Hepatocyte (in vitro differentiated cells): ENCODE results near the gene FBXO33. TPM values are rescaled to one million over a fixed set of nuclear protein-coding genes. Genes with fewer than 3 reads are reported as not detected.

Experiments
- DNase-seq: peaks from one replicate; pipeline ENCODE4 v3.0.0-alpha.2; 2016; ENCODE audit warnings: low spot score
- H2AFZ ChIP-seq: fragments of 200-600 bp; sonication (generic); 2 replicates; pipeline ENCODE4 v1.6.0; 2016; ENCODE audit warnings: antibody characterized with exemption, mild to moderate bottlenecking
- H3K27ac ChIP-seq: fragments of 200-600 bp; sonication (generic); 2 replicates; pipeline ENCODE4 v1.5.1; 2016; ENCODE audit warnings: mild to moderate bottlenecking
- H3K27me3 ChIP-seq: fragments of 200-600 bp; sonication (generic); 2 replicates; pipeline ENCODE4 v1.6.1; 2016
- H3K36me3 ChIP-seq: fragments of 200-600 bp; sonication (generic); replicated peaks from 2 replicates; pipeline ENCODE4 v1.5.1; 2016; ENCODE audit warnings: low read depth; ENCODE audit not compliant: insufficient read depth
- H3K4me1 ChIP-seq: fragments of 200-600 bp; sonication (generic); 2 replicates; pipeline ENCODE4 v1.5.1; 2016; ENCODE audit warnings: mild to moderate bottlenecking, moderate library complexity; ENCODE audit not compliant: insufficient read depth
- H3K4me2 ChIP-seq: fragments of 200-600 bp; sonication (generic); 2 replicates; pipeline ENCODE4 v1.6.0; 2016
- H3K4me3 ChIP-seq: fragments of 200-600 bp; sonication (generic); 2 replicates; pipeline ENCODE4 v1.5.1; 2016; ENCODE audit warnings: mild to moderate bottlenecking
- H3K79me2 ChIP-seq: fragments of 200-600 bp; sonication (generic); 2 replicates; pipeline ENCODE4 v1.6.0; 2017; ENCODE audit warnings: mild to moderate bottlenecking
- H3K9me2 ChIP-seq: fragments of 200-600 bp; sonication (generic); replicated peaks from 2 replicates; pipeline ENCODE4 v1.6.0; 2017; ENCODE audit warnings: mild to moderate bottlenecking; ENCODE audit not compliant: insufficient read depth
- H3K9me3 ChIP-seq: fragments of 200-600 bp; sonication (generic); 2 replicates; pipeline ENCODE4 v1.5.1; 2016; ENCODE audit warnings: low read depth, mild to moderate bottlenecking
- H4K20me1 ChIP-seq: fragments of 200-600 bp; sonication (generic); 2 replicates; pipeline ENCODE4 v1.6.0; 2016; ENCODE audit warnings: mild to moderate bottlenecking; ENCODE audit not compliant: insufficient read depth, poor library complexity, severe bottlenecking
- CTCF ChIP-seq: fragments of 200-600 bp; sonication (generic); IDR thresholded peaks from 2 replicates; pipeline ENCODE4 v1.5.1; 2016; ENCODE audit warnings: antibody characterized with exemption, mild to moderate bottlenecking; ENCODE audit not compliant: poor library complexity
- EZH2 ChIP-seq: fragments of 200-600 bp; sonication (generic); IDR thresholded peaks from 2 replicates; pipeline ENCODE4 v1.6.1; 2016; ENCODE audit warnings: antibody characterized with exemption, mild to moderate bottlenecking, borderline replicate concordance
- EZH2phosphoT487 ChIP-seq: fragments of 200-600 bp; sonication (generic); IDR thresholded peaks from one replicate; pipeline ENCODE4 v1.6.1; 2018; ENCODE audit warnings: antibody characterized with exemption, mild to moderate bottlenecking, low read depth, moderate library complexity; ENCODE audit not compliant: unreplicated experiment, severe bottlenecking
- WGBS: methylation state at CpG from one replicate; pipeline ENCODE4 v1.1.6; 2016; ENCODE audit warnings: low lambda C conversion rate; ENCODE audit errors: missing lambda C conversion rate; 5-methylcytosine and 5-hydroxymethylcytosine counted together
- polyA plus RNA-seq: library from polyadenylated mRNA; unstranded; fragments of >200 nt; fragmentation: Nextera tagmentation; extraction: Ambion mirVana; gene quantifications from 2 replicates; pipeline ENCODE4 v1.2.1, GENCODE V29; 2016
- total RNA-seq: library from RNA; depleted of rRNA; stranded (reverse); fragments of >200 nt; gene quantifications from 2 replicates; pipeline ENCODE4 v1.2.3, GENCODE V29; 2014

FBXO33 gene
- total and polyA plus RNA-seq, 2 experiments from 2014 or later = 12.0 to 19.4 TPM

- Histone ChIP-seq H3K9me3 (no peaks in the 10 kb centered on the region), H2AFZ (no peak overlapping the region), H4K20me1 (no peaks in the 10 kb centered on the region), H3K4me3 (no peak overlapping the region), H3K9me2 (no peaks in the 10 kb centered on the region), H3K4me1 (no peaks in the 10 kb centered on the region), H3K4me2 (no peak overlapping the region), H3K27me3 (no peaks in the 10 kb centered on the region), H3K79me2 (no peaks in the 10 kb centered on the region), H3K27ac (no peak overlapping the region), H3K36me3 (no peaks in the 10 kb centered on the region)
- TF ChIP-seq EZH2 = no peak
- TF ChIP-seq EZH2phosphoT487 = no peak
- TF ChIP-seq CTCF = no peak
- 90% methylated on average over 6 of the region's 6 CpGs for WGBS
- DNase-seq = no peak
These were observed 9.6 kb upstream of the FBXO33 start for GRCh38 chr14:39441805-39442204.

GRCh38 chr14:39440975-39441374, 8.7 kb upstream of the FBXO33 start:
- Histone ChIP-seq H4K20me1 (no peaks in the 10 kb centered on the region), H3K36me3 (no peaks in the 10 kb centered on the region), H3K27me3 (no peaks in the 10 kb centered on the region), H2AFZ (no peak overlapping the region), H3K9me2 (no peaks in the 10 kb centered on the region), H3K27ac (no peak overlapping the region), H3K4me1 (no peaks in the 10 kb centered on the region), H3K4me3 (no peak overlapping the region), H3K79me2 (no peaks in the 10 kb centered on the region), H3K4me2 (no peak overlapping the region), H3K9me3 (no peaks in the 10 kb centered on the region)
- no peak for DNase-seq
- TF ChIP-seq EZH2phosphoT487 (no peak), EZH2 (no peak), CTCF (no peak)
- 92% methylated on average over 5 of the region's 5 CpGs for WGBS

GRCh38 chr14:39435241-39435640, 3.0 kb upstream of the FBXO33 start:
- Histone ChIP-seq H3K79me2 (peaks cover 14% of the 10 kb centered on the region), H3K27ac (no peak overlapping the region), H3K4me1 (peaks cover 4% of the 10 kb centered on the region), H3K9me3 (no peaks in the 10 kb centered on the region), H3K27me3 (no peaks in the 10 kb centered on the region), H4K20me1 (peaks cover under 1% of the 10 kb centered on the region), H3K36me3 (no peaks in the 10 kb centered on the region), H3K4me3 (no peak overlapping the region), H3K4me2 (no peak overlapping the region), H3K9me2 (no peaks in the 10 kb centered on the region), H2AFZ (no peak overlapping the region)
- 83% methylated on average over 6 of the region's 6 CpGs for WGBS
- TF ChIP-seq EZH2phosphoT487 = no peak
- no peak for TF ChIP-seq CTCF
- TF ChIP-seq EZH2 = no peak
- no peak for DNase-seq

- 67% methylated on average over 2 of the region's 2 CpGs for WGBS
- H2AFZ ChIP-seq = no peak overlapping the region
- DNase-seq = no peak
- peaks cover 22% of the 10 kb centered on the region for H3K79me2 ChIP-seq
- peaks cover 13% of the 10 kb centered on the region for H3K4me1 ChIP-seq
- peak overlapping the region; percentile 73 for H3K4me2 ChIP-seq
- TF ChIP-seq CTCF (no peak), EZH2phosphoT487 (no peak), EZH2 (no peak)
- no peak overlapping the region for H3K4me3 ChIP-seq
- H3K36me3 ChIP-seq = no peaks in the 10 kb centered on the region
- no peaks in the 10 kb centered on the region for H3K27me3 ChIP-seq
- H4K20me1 ChIP-seq = peaks cover 9% of the 10 kb centered on the region
- no peak overlapping the region for H3K27ac ChIP-seq
- no peaks in the 10 kb centered on the region for H3K9me2 ChIP-seq
- no peaks in the 10 kb centered on the region for H3K9me3 ChIP-seq
These were observed 2.2 kb upstream of the FBXO33 start for GRCh38 chr14:39434401-39434800.
